ENCODE results near the gene CFAP46.

- no peak for TF ChIP-seq CTCF (IDR thresholded peaks at IDR 0.05; ENCODE audit: insufficient read depth, low read length, poor library complexity, severe bottlenecking)
- no peak for TF ChIP-seq EZH2phosphoT487 (conservative IDR thresholded peaks at IDR 0.05; ENCODE audit: low read length)
These were observed 106.5 kb downstream of the CFAP46 start for GRCh38 chr10:132835848-132836233.

All from SU-DHL-6 (cell line).